GM12892 (cell line): ENCODE data around the gene FHL3.

Experiments used
- POLR2A ChIP-seq: IDR thresholded peaks from 2 replicates; pipeline ENCODE4 v1.6.1; 2011; ENCODE audit warnings: low read depth, low read length, control low read depth
- TAF1 ChIP-seq: IDR thresholded peaks from 2 replicates; pipeline ENCODE4 v1.6.1; 2011; ENCODE audit warnings: low read depth, mild to moderate bottlenecking, control low read depth, low read length, borderline replicate concordance

GRCh38 chr1:38025664-38026063 lies 20.4 kb upstream of the FHL3 start:
- TF ChIP-seq TAF1, result no peak
- no peak for TF ChIP-seq POLR2A
